GM10266 (cell line): ENCODE measurements around the gene RPTN.

Experiments used
- DNase-seq: peaks from one replicate; pipeline ENCODE4 v3.0.0; 2012; ENCODE audit errors: extremely low spot score
- TF ChIP-seq, protein P1 (sequence below): IDR thresholded peaks from 2 replicates; pipeline ENCODE4 v1.5.1; 2012; ENCODE audit warnings: mild to moderate bottlenecking, low read depth; ENCODE audit not compliant: control insufficient read depth, insufficient read depth; ENCODE audit errors: missing control alignments

The RPTN gene

GRCh38 chr1:152107984-152108881, 50.8 kb downstream of the RPTN start:
- DNase-seq = no peak
- TF ChIP-seq, protein P1, sequence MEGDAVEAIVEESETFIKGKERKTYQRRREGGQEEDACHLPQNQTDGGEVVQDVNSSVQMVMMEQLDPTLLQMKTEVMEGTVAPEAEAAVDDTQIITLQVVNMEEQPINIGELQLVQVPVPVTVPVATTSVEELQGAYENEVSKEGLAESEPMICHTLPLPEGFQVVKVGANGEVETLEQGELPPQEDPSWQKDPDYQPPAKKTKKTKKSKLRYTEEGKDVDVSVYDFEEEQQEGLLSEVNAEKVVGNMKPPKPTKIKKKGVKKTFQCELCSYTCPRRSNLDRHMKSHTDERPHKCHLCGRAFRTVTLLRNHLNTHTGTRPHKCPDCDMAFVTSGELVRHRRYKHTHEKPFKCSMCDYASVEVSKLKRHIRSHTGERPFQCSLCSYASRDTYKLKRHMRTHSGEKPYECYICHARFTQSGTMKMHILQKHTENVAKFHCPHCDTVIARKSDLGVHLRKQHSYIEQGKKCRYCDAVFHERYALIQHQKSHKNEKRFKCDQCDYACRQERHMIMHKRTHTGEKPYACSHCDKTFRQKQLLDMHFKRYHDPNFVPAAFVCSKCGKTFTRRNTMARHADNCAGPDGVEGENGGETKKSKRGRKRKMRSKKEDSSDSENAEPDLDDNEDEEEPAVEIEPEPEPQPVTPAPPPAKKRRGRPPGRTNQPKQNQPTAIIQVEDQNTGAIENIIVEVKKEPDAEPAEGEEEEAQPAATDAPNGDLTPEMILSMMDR = no peak

DNA sequence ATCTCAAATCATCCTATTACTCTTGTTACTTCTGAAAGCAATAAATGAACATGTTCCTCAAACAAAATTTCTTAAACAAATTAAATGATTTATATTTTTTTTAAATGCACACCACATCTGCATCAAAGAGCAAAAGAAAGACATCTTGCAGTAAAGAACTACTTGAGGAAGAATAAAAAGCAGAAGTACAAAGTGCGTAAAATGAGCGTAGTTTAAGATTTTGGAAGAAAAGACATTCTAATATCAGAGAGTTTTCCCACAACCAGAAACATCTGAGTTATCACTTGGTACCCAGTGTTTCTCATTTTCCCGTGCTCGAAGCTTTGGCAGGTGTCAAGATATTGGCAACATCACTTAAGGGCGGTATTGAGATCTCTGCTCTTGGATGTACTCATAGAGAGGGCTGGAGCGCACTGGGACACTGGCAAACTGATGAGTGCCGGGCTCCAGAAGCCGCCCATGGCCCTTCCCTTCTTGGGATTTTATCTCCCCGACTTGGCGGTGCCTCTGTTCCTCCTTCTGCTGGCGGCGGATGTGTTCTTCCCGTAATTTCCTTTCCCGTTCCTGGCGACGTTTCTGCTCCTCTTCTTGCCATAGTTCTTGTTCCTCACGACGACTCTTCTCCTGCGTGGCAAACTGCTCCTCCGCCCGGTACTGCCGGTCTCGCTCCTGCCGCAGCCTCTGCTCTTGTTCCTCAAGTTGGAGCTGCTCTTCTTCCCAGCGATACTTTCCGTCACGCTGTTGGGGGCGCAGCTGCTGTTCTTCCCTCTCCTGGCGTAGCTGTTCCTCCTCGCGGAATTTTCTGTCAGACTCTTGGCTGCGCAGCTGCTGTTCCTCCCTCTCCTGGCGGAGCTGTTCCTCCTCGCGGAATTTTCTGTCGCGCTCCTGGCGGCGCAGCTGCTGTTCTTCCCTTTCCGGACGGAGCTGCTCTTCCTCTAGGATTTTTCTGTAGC, 51.7 kb downstream of the RPTN start:
- TF ChIP-seq, protein P1 = no peak
- no peak for DNase-seq

DNA sequence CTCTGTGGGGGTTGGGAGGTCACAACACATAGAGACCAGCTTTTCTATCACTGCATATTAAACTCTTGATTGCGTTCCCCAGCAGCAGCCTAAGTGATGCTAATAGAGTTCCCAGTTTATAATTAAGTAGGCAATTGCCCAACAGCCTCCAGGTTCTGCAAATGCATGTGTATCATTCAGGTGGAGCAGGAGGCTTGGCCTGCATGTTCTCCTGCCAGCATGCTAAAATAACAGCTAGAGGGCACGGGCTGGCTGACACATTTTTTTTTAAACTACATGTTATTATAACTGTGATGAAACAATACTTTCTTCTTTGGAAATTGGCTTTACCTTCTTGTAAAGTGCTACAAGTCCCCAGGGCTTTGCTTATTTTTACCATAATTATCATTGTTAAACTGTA, 54.2 kb downstream of the RPTN start:
- TF ChIP-seq, protein P1 = no peak
- DNase-seq = no peak
